ENCODE measurements around the gene HMCN1.
A peak's percentile ranks its signal among the peaks of the same experiment; 100 is the strongest.

The HMCN1 gene
- total RNA-seq, result 0.04 to 0.96 (median 0.05) reads per million in 3 experiments

DNA sequence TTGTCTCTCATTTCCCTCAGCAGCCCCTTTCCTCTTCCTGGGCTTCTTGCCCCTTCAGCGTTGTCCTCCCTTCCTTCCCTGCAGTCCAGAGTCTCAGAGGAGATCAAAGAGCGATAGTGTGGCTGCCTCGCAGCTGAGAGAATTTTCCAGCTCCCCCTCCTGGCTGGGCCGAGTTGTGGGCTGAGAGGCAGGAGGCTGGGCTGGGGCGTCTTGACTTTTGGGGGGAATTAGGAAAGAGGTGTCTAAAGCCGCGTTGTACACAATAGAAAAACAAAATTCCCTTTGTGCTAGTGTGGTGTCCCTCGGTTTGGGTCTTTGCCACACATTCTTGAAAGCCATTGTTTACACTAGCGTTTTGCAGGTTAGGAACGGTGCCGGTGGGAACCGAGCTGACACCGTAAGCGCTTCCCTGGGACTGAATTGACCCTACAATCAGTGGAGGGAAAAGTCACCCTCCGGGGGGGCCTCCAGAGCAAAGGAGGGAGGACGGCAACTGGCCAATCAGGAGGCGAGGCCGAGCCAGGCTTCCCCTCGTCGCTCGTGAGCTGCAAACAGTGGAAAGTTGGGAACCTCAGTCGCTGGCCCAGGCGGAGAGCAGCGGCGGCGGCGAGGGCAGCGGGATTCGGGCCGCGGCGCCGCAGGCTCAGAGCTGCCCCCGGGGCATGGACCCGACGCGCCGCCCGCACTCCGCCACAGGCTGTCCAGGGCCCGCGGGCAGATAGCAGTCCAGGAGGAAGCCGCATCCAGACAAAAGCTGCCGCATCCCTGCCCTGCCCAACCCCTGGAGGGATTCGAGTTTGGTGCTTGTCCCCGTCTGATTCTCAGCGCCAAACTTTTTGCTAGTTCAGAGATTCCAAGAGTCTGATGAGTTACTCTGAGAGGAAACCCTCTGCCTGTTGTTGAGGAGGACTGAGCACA, at the start of gene HMCN1:
Gene HMCN1 (plus strand): TSS at position 574 of the 918 bp plus-strand sequence. CDS start 389 bp downstream, outside the sequence.
- DNase-seq, result no peak

DNA sequence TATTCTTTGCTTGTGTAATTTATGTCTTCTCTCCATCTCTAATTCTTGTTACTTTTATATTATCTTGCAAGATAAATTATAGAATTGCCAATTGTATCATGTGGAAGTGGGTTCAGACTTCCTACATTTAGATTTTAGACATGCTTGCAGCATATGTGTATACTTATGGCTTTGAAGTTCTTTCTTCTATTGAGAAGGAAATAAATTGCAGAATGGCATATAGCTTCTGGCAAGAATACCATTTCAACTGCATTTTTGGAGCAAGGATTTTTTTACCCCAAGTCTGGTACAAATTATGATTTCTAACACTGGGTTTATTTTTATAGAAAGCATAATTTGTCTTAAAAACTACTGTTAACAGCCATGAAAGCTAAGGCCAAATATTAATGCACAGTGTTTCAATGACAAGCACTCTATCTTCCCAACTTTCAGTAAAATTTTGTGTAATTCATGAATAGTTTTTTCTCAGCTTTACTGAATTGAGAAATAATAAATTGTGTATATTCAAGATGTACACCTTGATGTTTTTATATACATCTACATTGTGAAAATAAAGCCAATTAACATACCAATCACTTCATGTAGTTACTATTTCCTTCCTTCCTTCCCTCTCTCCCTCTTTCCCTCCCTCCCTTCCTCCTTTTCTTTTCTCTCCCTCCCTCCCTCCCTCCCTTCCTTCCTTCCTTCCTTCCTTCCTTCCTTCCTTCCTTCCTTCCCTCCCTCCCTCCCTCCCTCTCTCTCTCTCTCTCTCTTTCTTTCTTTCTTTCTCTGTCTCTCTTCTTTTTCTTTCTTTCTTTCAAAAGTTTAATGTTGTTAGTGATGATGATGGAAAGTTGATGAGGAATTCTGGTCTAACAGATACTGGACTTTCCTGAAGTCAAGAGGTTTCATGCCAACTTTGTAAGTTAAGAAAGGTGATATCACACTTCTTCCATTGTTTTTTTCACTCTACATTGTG, 47.1 kb upstream of the HMCN1 start:
- DNase-seq, result no peak

DNA sequence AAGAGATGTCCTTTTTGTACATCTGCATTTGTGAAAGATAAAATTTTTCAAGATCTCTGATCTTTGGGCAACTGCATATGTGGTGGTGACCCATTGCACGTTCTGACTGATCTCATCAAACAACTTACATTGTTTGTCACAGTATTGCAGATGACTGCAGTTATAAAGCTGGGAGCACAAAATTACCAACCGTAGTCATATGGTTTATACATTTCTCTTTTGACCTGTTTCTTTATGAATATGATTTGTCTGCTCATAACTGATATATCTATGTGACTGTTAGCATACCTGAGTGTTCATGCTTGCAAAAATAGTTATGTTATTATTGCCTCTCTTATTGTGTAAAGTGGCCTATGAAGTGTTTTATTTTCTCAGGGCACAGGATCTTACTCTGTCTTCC, 43.7 kb upstream of the HMCN1 start:
- DNase-seq, result no peak

DNA sequence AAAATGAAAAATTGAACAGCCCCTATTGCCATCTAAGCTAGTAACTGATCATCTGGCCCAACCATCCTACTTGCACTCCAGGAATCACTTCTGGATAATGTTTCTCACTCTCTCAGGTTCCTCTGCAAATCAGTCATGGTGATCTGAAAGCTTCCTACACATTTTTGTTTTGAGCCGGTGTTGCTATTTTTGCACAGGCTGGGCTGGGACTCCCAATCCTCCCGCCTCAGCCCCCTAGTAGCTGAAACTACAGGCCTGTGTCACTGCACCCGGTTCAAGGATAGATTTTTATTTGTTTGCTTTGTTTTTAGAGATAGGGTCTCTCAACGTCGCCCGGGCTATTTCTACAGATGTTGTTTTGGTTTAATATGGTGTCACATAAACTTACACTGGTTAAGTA, 40.5 kb upstream of the HMCN1 start:
- no peak for DNase-seq

DNA sequence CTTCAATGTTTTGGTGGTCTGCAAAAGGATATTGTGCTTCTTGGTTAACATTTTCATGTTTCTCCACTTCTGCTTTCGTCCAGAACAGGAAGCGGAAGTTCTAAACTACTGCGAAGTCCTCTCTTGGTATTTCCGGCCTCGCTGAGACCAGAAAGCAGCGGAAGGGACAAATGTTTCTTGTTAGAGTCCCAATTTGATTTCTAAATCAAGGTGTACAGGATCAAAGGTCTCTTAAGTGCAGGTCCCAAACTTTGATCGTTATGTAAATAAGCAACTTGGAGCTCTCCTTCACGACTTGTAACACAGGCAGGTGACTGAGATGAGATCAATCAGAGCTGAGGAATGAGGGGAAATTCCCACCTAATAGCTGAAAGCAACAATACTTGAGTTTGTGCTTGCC, 40.1 kb upstream of the HMCN1 start:
- DNase-seq, result peak; percentile 26

DNA sequence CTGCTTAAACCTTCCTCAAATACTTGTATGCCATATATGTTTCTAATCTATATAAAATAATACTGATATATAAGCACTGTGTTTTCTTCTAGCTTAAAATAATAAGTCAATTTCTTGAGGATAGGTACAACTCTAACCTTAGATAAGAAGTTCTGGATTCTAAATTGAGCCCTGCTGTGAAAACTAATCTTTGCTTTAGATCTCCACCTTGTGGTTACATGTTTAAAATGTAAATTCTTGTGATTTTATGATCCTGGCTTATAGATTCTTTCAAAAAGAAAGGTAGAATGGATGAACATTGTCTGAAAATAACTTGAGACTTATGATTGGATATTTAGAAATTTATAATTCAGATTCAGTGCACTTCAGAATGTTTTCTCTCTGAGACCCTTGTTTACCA, 38.9 kb upstream of the HMCN1 start:
- DNase-seq, result peak; percentile 15

DNA sequence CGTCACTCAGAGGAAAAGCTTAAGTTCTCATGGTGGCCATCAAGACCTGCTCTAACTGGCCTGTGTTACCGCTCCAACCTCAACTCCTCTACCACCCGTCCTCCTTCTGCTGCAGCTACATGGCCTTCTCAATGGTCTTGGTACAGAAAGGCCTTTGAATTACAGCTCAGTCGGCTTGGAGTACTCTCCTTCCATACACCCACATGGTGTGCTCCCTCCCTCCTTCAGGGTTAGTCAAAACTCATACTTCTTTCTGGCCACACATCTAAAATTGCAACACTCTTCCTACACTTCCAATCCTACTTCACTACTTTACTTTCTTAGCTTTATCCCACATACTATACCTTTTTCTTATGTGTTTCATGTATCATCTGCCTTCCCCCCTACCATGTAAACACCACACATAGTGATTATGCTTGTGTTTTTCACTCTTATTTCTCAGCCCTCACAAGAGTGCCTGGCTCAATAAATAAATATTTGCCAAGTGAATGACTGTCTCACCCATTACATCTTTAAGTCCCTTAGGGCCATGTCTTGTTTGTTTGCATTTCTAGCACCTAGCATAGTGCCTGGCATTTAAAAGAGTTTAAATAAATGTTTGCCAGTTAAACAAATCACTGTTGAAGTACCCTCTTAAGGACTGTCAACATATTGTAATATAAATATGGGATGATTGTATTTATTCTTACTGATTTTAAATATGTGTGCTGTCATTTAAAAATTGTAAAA, 37.6 kb upstream of the HMCN1 start:
- no peak for DNase-seq

DNA sequence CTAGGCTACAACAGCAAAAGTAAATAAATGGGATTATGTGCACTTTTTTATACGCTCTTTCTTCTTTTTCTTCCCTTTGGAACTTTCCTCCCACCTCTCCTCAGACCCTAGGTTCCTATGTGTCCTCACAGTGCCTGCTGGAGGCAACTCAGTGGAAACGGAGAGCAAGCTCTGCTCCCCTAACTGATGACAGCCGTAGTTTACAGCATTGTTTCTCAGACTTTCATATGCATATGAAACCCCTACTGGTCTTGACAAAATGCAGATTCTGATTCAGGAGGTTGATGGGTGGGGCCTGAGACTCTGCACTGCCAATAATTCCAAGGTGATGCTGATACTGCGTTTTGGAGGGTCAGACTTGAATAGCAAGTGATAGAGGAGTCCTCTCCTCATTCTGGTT, 34.3 kb upstream of the HMCN1 start:
- no peak for DNase-seq

DNA sequence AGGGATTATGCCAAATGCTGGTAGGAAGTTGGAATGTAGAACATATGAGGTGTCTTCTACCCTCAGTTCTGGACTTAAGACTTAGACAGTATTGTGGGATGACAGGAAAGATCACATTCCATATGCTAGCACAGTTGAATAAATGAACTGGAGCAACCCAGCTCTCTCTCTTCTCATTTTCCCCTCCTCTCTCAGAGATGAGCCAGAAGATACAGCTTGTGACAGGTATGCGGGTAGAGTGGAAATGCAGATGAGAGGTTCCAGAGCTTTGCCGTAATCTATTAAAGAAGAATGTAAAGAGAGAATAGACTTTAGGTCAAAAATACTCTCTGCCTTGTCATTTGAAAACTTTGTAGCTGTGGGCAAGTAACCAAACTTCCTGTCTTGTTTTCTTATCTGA, 32.5 kb upstream of the HMCN1 start:
- no peak for DNase-seq

DNA sequence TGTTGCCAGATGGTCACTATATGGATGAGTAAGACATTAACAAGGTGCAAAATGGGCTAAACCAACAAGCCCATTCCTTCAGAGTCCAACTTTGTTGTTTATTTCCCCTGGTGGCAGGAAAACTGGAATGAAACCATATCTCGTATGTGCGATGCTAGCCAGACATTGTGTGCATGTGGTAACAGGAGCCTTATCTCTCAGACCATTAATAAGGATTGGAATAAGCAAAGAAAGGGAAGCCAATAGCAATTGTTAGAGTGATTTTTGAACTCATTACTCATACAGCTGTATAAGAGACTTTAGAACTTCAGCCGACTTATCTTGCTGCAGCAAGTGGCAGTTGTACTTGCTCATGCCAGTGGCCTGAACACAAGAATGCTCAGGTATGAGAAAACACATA, 30.0 kb upstream of the HMCN1 start:
- no peak for DNase-seq

DNA sequence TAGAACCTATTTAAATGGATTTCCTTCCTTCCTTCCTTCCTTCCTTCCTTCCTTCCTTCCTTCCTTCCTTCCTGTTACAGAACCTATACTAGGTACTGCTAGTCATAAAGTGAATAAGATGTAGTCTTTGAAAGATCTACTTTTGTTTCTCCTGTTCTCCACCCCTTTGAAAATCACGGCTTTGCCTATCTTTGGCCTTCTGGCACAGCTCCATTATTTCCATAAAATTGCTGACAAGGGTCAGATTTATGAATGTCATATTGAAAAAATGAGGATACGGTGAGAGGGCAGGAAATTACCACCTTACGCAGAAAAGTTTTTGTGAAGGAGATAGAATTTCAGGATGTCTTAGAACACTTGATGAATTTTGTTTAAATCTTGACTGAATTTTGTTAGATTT, 18.1 kb upstream of the HMCN1 start:
- DNase-seq, result no peak

DNA sequence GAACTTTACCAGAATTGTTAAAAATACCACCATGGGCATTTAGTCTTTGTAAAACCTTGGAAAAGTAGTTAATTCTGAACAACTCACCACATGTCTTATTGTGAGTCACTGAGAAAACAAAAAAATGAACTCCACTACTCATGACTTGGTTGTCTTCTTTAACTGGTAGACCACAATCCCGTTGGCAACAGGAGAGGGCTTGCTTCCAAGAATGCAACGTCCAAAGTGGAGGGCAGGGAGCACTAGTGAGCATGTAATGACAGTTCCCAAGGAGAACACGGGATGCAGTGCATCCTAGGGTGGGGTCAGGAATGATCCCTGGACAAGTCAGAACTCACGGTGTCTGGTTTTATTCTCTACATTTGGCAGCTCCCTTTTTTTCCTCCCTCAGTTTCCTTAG, 15.2 kb upstream of the HMCN1 start:
- no peak for DNase-seq

DNA sequence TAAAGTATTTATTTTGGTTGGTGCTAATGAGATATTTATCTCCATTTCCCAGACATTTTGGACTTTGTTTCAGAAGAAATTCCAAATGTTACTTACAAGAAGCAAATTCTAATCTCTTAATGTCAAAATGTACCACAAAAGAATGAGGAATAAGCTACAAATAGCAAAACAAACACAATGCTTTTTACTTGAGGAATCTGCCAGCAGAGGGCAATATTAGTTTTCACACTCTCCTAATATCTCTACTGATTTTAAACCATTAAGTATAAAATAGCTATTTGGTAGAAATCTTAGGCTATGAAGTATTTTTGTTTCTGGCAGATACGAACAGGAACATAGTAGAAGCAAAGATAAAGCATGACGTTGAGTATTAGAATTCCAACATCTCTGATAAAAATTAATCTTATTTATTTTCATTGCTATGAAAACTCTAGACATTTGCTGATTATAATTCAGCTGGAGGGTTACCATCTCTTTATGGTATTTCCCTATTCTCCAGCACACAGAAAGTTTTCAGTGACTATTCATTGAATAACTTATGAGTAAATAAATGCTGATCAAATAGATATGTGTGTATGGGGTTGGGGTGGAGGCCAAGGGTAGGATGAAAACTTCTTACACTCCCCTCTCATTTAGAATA, 13.4 kb upstream of the HMCN1 start:
- DNase-seq, result no peak

DNA sequence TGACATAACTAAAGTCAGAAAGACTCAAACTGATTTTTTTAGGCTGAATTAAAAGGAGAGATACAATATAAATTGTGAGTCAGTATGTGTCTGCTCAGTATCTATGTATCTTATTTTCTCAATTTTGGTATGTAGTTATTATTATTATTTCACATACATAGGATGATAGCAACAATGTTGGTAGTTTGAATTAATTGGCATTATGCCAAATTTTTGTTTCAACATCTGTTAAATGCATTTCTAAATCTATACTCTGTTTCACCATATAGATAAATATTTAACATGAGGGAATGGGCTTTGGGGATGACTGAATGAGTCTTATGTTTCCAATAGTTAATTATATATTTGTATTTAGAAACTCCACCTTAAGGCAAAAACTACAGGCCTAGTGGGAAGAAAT, 12.6 kb upstream of the HMCN1 start:
- DNase-seq, result no peak

DNA sequence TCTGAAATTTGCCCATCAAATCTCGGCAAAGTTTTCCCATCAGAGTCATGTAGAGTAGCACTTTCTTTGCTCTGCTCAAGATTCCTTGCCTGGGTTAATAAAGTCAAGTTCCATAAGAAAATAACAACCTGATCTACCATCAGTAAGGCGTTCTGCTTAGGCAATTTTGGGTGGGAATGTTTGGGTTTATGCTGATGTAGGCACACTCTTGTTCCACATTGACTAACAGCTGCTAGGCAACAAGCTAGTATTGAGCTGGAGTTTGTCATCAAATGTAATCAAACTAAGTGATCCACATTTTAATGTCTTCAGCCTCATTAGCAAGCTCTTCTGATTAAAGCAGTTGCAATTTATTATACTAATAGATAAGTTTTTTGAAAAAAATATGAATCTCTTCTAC, 12.1 kb upstream of the HMCN1 start:
- DNase-seq, result no peak

DNA sequence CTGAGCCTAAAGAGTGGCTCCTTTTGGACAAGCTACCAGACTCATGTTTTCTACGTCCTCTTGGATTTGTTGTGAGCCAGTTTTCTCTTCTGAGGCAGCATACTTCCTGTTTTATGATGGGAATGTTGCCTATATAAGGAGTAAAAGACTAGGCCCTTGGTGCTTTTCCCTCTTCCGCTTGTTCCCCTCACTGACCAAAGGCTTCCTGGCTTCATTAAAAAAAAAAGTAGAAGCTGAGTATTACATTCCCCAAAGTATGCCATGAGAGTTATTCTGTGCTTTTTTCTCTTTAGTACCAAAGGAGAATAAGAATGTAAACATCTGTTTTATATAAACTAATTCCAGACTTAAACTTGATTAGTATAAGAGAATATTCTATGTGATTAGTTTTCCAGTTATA, 6.5 kb upstream of the HMCN1 start:
- DNase-seq, result no peak

DNA sequence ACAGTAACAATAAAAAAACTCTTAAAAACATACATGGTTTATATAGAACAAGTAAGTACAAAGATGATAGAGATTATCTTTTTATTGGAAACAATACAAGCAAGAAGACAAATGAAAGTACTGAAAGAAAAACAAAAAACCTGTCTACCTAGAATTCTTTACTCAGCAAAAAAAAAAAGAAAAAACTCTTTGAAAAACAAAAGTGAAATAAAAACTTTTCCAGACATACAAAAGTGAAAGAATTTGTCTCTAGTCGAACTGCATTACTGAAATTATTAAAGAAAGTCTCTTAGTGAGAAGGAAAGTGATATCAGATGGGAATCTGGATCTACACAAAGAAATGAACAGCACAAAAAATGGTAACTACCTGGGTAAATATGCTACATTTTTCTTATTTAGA, 2.7 kb upstream of the HMCN1 start:
- DNase-seq, result no peak

DNA sequence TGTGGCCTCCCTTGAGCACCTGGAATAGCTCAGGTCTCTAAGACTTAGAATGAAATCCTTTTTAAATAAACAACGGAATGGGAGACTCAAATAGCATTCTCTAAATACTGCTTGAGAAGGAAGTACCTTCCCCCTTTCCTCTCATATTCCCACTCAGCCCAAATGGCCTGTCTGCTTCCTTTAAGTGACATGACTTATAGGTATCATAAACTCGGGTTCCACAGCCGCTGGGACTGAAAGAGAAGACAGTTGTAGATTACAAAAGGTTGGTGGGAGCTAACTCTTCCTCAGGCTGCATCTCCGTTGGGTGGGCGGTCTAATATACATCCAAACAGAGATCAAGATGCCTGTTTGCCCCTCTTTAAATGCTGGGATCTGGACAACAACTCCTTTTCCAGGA, 1.2 kb upstream of the HMCN1 start:
- DNase-seq, result no peak

DNA sequence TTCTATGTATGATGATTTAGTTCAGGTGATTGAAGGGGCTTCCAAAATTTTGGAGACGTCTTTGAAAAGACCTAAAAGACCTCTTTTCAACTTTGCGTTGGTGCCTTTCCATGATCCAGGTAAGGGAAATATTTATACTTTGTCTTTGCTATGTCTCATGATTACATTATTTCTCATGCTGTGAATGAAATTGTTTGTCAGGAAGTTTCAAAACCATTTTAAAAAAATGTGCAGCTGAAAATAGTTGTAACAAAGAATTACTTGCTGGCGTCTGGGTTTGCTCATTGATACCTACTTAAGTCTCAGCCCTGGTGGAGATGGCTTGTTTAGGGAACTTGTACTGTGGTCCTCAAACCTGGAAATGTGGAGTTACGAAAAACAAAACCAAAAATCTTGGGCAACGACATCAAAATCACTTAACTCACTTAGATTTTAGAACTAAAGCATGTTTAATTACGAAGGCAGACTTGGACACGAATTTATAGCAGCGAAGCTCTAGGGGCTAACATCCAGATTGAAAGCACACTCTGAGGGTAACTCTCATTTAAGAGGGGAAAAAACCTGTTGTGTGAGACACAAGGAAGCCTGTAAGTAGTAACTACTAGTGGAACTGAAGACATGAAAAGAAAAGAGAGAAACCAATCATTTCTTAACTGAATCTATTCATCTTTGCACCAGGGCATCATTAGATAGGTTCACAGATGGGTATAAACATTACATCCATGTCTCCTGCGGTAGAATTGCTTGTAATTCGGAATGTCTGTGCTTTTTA, 924 bp downstream of the HMCN1 start:
- DNase-seq, result no peak

DNA sequence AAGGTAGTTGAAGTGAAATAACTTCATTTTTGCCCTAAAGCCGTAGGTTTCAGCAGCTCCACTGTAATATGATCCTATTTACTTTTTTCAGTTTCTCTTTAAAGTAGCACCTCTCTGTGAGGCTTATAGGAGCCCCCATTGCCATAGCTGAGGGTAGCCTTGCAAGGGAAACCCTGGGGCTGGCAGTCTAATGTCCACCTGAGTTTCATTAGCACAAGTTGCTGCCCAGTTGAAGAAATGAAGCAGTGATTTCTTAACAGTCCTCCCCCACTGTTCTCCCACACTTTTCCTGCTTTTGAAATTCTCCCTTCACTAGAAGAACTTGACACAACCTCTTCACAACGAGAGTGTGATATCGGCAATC, 1.5 kb downstream of the HMCN1 start:
- no peak for DNase-seq

DNA sequence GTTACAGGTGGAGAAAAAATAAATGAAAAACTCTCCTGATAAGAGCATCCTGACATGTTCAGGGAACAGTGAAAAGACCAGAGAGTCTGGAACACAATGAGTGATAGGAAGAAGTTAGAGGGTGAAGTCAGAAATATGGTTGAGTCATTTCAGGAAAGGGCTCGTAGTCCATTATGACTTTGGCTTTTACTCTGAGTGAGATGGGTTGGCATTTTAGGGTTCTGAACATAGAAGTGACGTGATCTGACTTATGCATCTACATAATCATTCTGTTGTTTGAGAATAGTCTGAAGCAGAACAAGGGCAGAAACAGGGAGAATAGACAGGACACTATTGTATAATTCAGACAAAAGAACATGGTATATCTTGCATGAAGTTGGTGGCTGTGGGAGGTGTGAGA, 5.8 kb downstream of the HMCN1 start:
- no peak for DNase-seq

DNA sequence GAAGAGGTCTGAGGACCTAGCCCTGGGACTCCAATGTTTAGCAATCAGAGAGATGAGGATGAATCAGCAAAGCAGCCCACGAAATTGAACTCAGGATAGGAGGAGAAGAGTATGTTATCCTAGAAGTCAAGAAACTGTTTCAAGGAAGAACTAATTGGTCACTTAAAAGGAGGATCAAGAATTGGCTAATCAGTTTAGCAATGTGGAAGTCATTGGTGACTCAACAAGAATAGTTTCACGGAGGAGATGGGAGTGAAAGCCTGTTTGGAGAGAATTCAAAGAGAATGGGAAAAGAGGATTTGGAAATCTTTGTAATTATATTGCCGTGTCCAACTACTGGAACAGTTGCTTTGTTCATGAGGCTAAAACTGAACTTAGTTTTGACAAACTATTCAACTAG, 7.4 kb downstream of the HMCN1 start:
- no peak for DNase-seq

Measured in central memory CD4-positive, alpha-beta T cell (primary cell).